IPS DF 19.7 (cell line): Measurements from ENCODE around the gene SUFU.
A peak's percentile ranks its signal among the peaks of the same experiment; 100 is the strongest.

Experiments used
- DNase-seq: peaks from one replicate; pipeline ENCODE4 v3.0.0-alpha.2; 2013; ENCODE audit warnings: low read depth, low spot score

Gene SUFU

GRCh38 chr10:102596506-102596971 lies 92.8 kb downstream of the SUFU start:
- peak; percentile 61 for DNase-seq

GRCh38 chr10:102597131-102597991 lies 93.6 kb downstream of the SUFU start:
- DNase-seq = no peak

- no peak for DNase-seq
These were observed 94.5 kb downstream of the SUFU start for GRCh38 chr10:102598243-102598642.

GRCh38 chr10:102599565-102600327 lies 96.0 kb downstream of the SUFU start:
- DNase-seq = no peak

- no peak for DNase-seq
These were observed 97.0 kb downstream of the SUFU start for GRCh38 chr10:102600816-102601215.

GRCh38 chr10:102601639-102602038 lies 97.9 kb downstream of the SUFU start:
- no peak for DNase-seq

- no peak for DNase-seq
These were observed 98.7 kb downstream of the SUFU start for GRCh38 chr10:102602272-102603045.

- DNase-seq = no peak
These were observed 100.2 kb downstream of the SUFU start for GRCh38 chr10:102603946-102604345.

GRCh38 chr10:102604439-102604841 lies 100.7 kb downstream of the SUFU start:
- no peak for DNase-seq

- DNase-seq = no peak
These were observed 101.9 kb downstream of the SUFU start for GRCh38 chr10:102605712-102606111.

GRCh38 chr10:102608487-102608886 lies 104.7 kb downstream of the SUFU start:
- DNase-seq = no peak

- DNase-seq = no peak
These were observed 106.7 kb downstream of the SUFU start for GRCh38 chr10:102610441-102610887.

GRCh38 chr10:102611514-102612087 lies 107.8 kb downstream of the SUFU start:
- no peak for DNase-seq

- DNase-seq = no peak
These were observed 109.1 kb downstream of the SUFU start for GRCh38 chr10:102612964-102613275.

- DNase-seq = no peak
These were observed 109.5 kb downstream of the SUFU start for GRCh38 chr10:102613286-102613685.

GRCh38 chr10:102613785-102614184 lies 110.0 kb downstream of the SUFU start:
- DNase-seq = no peak

- no peak for DNase-seq
These were observed 111.1 kb downstream of the SUFU start for GRCh38 chr10:102614888-102615287.

- DNase-seq = no peak
These were observed 111.6 kb downstream of the SUFU start for GRCh38 chr10:102615361-102615760.

- DNase-seq = no peak
These were observed 112.4 kb downstream of the SUFU start for GRCh38 chr10:102616066-102616770.

GRCh38 chr10:102617041-102617440 lies 113.3 kb downstream of the SUFU start:
- DNase-seq = no peak

- no peak for DNase-seq
These were observed 114.0 kb downstream of the SUFU start for GRCh38 chr10:102617816-102618215.
